ENCODE results near the gene ERO1B. TPM values are rescaled to one million over a fixed set of nuclear protein-coding genes. Genes with fewer than 3 reads are reported as not detected.
"Not testable (repeated sequence)": the region's sequence is repeated elsewhere in the genome, so short reads cannot be mapped to it uniquely, and the experiment has no call there.

The ERO1B gene
- 10 to 100 TPM in 1 of 2 donors, 1 to 10 TPM in 1; 6.2 to 14.3 TPM for total RNA-seq
- polyA plus RNA-seq (ENCODE audit: insufficient read length in 2 of 2): 1 to 10 TPM; 9.2 to 9.5 TPM
- long read RNA-seq, donor 1: 0 reads
- long read RNA-seq, donor 2: 0 reads
- long read RNA-seq, donor 3: 0 reads
- long read RNA-seq, donor 4: 0 reads

- Histone ChIP-seq H3K4me3 (ENCODE audit: low read depth, low read length) (peak within 1 kb of the TSS; percentile 71), H3K4me1 (ENCODE audit: control insufficient read depth, insufficient read depth, low read length) (peaks cover 8% of the 10 kb centered on the region), H3K36me3 (ENCODE audit: control insufficient read depth, insufficient read depth, low read length) (no peaks in the 10 kb centered on the region), H3K27me3 (ENCODE audit: control insufficient read depth, insufficient read depth, low read length) (peaks cover 6% of the 10 kb centered on the region), H3K27ac (ENCODE audit: low read depth, low read length) (peak within 1 kb of the TSS; percentile 15), H3K9me3 (ENCODE audit: control insufficient read depth, insufficient read depth, low read length) (no peaks in the 10 kb centered on the region)
- peak; percentile 88 to 99 (median 96) for DNase-seq (ENCODE audit: low read depth in 4 of 6, low spot score in 6 of 6)
- under 1% methylated on average over 78 of the region's 81 CpGs for WGBS (ENCODE audit: insufficient coverage)
Measured at GRCh38 chr1:236281654-236282424, at the start of gene ERO1B. Gene ERO1B (minus strand): TSS chr1:236281958. CDS start chr1:236281783, 175 bp downstream.

- H3K27ac ChIP-seq (ENCODE audit: low read depth, low read length); H3K9me3 ChIP-seq (ENCODE audit: control insufficient read depth, insufficient read depth, low read length); H3K27me3 ChIP-seq (ENCODE audit: control insufficient read depth, insufficient read depth, low read length); H3K36me3 ChIP-seq (ENCODE audit: control insufficient read depth, insufficient read depth, low read length); H3K4me1 ChIP-seq (ENCODE audit: control insufficient read depth, insufficient read depth, low read length); DNase-seq (ENCODE audit: low read depth in 4 of 6, low spot score in 6 of 6); H3K4me3 ChIP-seq (ENCODE audit: low read depth, low read length): not testable (repeated sequence)
- WGBS (ENCODE audit: insufficient coverage): 73% methylated on average over 3 of the region's 3 CpGs
Measured at GRCh38 chr1:236331412-236331811, 49.7 kb upstream of the ERO1B start.

GRCh38 chr1:236326432-236326831 is 44.7 kb upstream of the ERO1B start:
- no CpG with 5 or more reads among the region's 1 CpG for WGBS (ENCODE audit: insufficient coverage)

GRCh38 chr1:236325567-236325966 is 43.8 kb upstream of the ERO1B start:
- DNase-seq (ENCODE audit: low read depth in 4 of 6, low spot score in 6 of 6): no peak
- H3K27ac ChIP-seq (ENCODE audit: low read depth, low read length): no peak overlapping the region
- H3K4me3 ChIP-seq (ENCODE audit: low read depth, low read length): no peak overlapping the region
- no peaks in the 10 kb centered on the region for H3K36me3 ChIP-seq (ENCODE audit: control insufficient read depth, insufficient read depth, low read length)
- H3K9me3 ChIP-seq (ENCODE audit: control insufficient read depth, insufficient read depth, low read length): peaks cover 11% of the 10 kb centered on the region
- H3K27me3 ChIP-seq (ENCODE audit: control insufficient read depth, insufficient read depth, low read length): no peaks in the 10 kb centered on the region
- H3K4me1 ChIP-seq (ENCODE audit: control insufficient read depth, insufficient read depth, low read length): no peaks in the 10 kb centered on the region
- 91% methylated on average over 1 of the region's 2 CpGs for WGBS (ENCODE audit: insufficient coverage)

More at GRCh38 chr1:236326432-236326831, 44.7 kb upstream of the ERO1B start:
- Histone ChIP-seq H3K27ac (ENCODE audit: low read depth, low read length) (no peak overlapping the region), H3K27me3 (ENCODE audit: control insufficient read depth, insufficient read depth, low read length) (no peaks in the 10 kb centered on the region), H3K4me3 (ENCODE audit: low read depth, low read length) (no peak overlapping the region), H3K36me3 (ENCODE audit: control insufficient read depth, insufficient read depth, low read length) (no peaks in the 10 kb centered on the region), H3K4me1 (ENCODE audit: control insufficient read depth, insufficient read depth, low read length) (no peaks in the 10 kb centered on the region), H3K9me3 (ENCODE audit: control insufficient read depth, insufficient read depth, low read length) (peaks cover 11% of the 10 kb centered on the region)
- no peak for DNase-seq (ENCODE audit: low read depth in 4 of 6, low spot score in 6 of 6)

- no peak overlapping the region for H3K4me3 ChIP-seq (ENCODE audit: low read depth, low read length)
- no peaks in the 10 kb centered on the region for H3K27me3 ChIP-seq (ENCODE audit: control insufficient read depth, insufficient read depth, low read length)
- no peaks in the 10 kb centered on the region for H3K4me1 ChIP-seq (ENCODE audit: control insufficient read depth, insufficient read depth, low read length)
- H3K27ac ChIP-seq (ENCODE audit: low read depth, low read length): no peak overlapping the region
- H3K9me3 ChIP-seq (ENCODE audit: control insufficient read depth, insufficient read depth, low read length): peaks cover 11% of the 10 kb centered on the region
- DNase-seq (ENCODE audit: low read depth in 4 of 6, low spot score in 6 of 6): no peak
- no peaks in the 10 kb centered on the region for H3K36me3 ChIP-seq (ENCODE audit: control insufficient read depth, insufficient read depth, low read length)
Measured at GRCh38 chr1:236323819-236324411, 42.2 kb upstream of the ERO1B start.

GRCh38 chr1:236322566-236323409 is 41.0 kb upstream of the ERO1B start:
- Histone ChIP-seq H3K27ac (ENCODE audit: low read depth, low read length) (no peak overlapping the region), H3K27me3 (ENCODE audit: control insufficient read depth, insufficient read depth, low read length) (no peaks in the 10 kb centered on the region), H3K4me3 (ENCODE audit: low read depth, low read length) (no peak overlapping the region), H3K4me1 (ENCODE audit: control insufficient read depth, insufficient read depth, low read length) (no peaks in the 10 kb centered on the region), H3K9me3 (ENCODE audit: control insufficient read depth, insufficient read depth, low read length) (peaks cover 11% of the 10 kb centered on the region), H3K36me3 (ENCODE audit: control insufficient read depth, insufficient read depth, low read length) (no peaks in the 10 kb centered on the region)
- no CpG with 5 or more reads among the region's 1 CpG for WGBS (ENCODE audit: insufficient coverage)
- DNase-seq (ENCODE audit: low read depth in 4 of 6, low spot score in 6 of 6): no peak

GRCh38 chr1:236321101-236321500 is 39.3 kb upstream of the ERO1B start:
- DNase-seq (ENCODE audit: low read depth in 4 of 6, low spot score in 6 of 6): no peak
- no peaks in the 10 kb centered on the region for H3K4me1 ChIP-seq (ENCODE audit: control insufficient read depth, insufficient read depth, low read length)
- no peak overlapping the region for H3K27ac ChIP-seq (ENCODE audit: low read depth, low read length)
- no peaks in the 10 kb centered on the region for H3K36me3 ChIP-seq (ENCODE audit: control insufficient read depth, insufficient read depth, low read length)
- H3K27me3 ChIP-seq (ENCODE audit: control insufficient read depth, insufficient read depth, low read length): no peaks in the 10 kb centered on the region
- H3K9me3 ChIP-seq (ENCODE audit: control insufficient read depth, insufficient read depth, low read length): peaks cover 11% of the 10 kb centered on the region
- no peak overlapping the region for H3K4me3 ChIP-seq (ENCODE audit: low read depth, low read length)
- 80% methylated on average over 1 of the region's 5 CpGs for WGBS (ENCODE audit: insufficient coverage)

GRCh38 chr1:236320671-236321070 is 38.9 kb upstream of the ERO1B start:
- Histone ChIP-seq H3K9me3 (ENCODE audit: control insufficient read depth, insufficient read depth, low read length) (peaks cover 11% of the 10 kb centered on the region), H3K27me3 (ENCODE audit: control insufficient read depth, insufficient read depth, low read length) (no peaks in the 10 kb centered on the region), H3K4me3 (ENCODE audit: low read depth, low read length) (no peak overlapping the region), H3K36me3 (ENCODE audit: control insufficient read depth, insufficient read depth, low read length) (no peaks in the 10 kb centered on the region), H3K4me1 (ENCODE audit: control insufficient read depth, insufficient read depth, low read length) (no peaks in the 10 kb centered on the region), H3K27ac (ENCODE audit: low read depth, low read length) (no peak overlapping the region)
- WGBS (ENCODE audit: insufficient coverage): no CpG with 5 or more reads among the region's 1 CpG
- peak in 2 of 6 donors; percentile 34 to 69 for DNase-seq (ENCODE audit: low read depth in 4 of 6, low spot score in 6 of 6)

- H3K9me3 ChIP-seq (ENCODE audit: control insufficient read depth, insufficient read depth, low read length): peaks cover 11% of the 10 kb centered on the region
- H3K4me3 ChIP-seq (ENCODE audit: low read depth, low read length): no peak overlapping the region
- no peak overlapping the region for H3K27ac ChIP-seq (ENCODE audit: low read depth, low read length)
- no peaks in the 10 kb centered on the region for H3K36me3 ChIP-seq (ENCODE audit: control insufficient read depth, insufficient read depth, low read length)
- no CpG with 5 or more reads among the region's 1 CpG for WGBS (ENCODE audit: insufficient coverage)
- DNase-seq (ENCODE audit: low read depth in 4 of 6, low spot score in 6 of 6): no peak
- no peaks in the 10 kb centered on the region for H3K4me1 ChIP-seq (ENCODE audit: control insufficient read depth, insufficient read depth, low read length)
- H3K27me3 ChIP-seq (ENCODE audit: control insufficient read depth, insufficient read depth, low read length): no peaks in the 10 kb centered on the region
Measured at GRCh38 chr1:236320214-236320613, 38.5 kb upstream of the ERO1B start.

All from spinal cord (tissue), 10 donors.